B cell (primary cell): Measurements from ENCODE around the gene PPP2R2C. TPM values are rescaled to one million over a fixed set of nuclear protein-coding genes. Genes with fewer than 3 reads are reported as not detected.

Experiments
- ATAC-seq: fragments of 200-7000 bp; cut with Tn5 transposase; one replicate; pipeline ENCODE4 v1.10.0; 2021; ENCODE audit warnings: low read depth, mild to moderate bottlenecking, moderate number of reproducible peaks, moderate library complexity
- CTCF ChIA-PET: fragments of 350-600 bp; sonication (Branson Sonifier 250); formaldehyde crosslinking; loops from one replicate; lab custom pipeline; 2021; ENCODE audit warnings: antibody characterized with exemption, inconsistent platforms; lab: Charles Lee
- POLR2A ChIA-PET: fragments of 350-600 bp; sonication (Branson Sonifier 250); formaldehyde crosslinking; loops from one replicate; lab custom pipeline; 2021; ENCODE audit warnings: antibody characterized with exemption; lab: Charles Lee
- DNase-seq: peaks from one replicate; pipeline ENCODE4 v3.0.0; 2013
- H2AFZ ChIP-seq: 2 replicates; pipeline ENCODE4 v1.6.1; 2012; ENCODE audit warnings: mild to moderate bottlenecking, low read depth, low read length; ENCODE audit not compliant: insufficient read depth, poor library complexity, severe bottlenecking
- H3K27ac ChIP-seq, 2 donors: 1 replicate in 1 of 2; 2 replicates in 1 of 2; pipeline ENCODE4 v1.5.1; 2012 to 2013; ENCODE audit warnings: low read length in 2 of 2, mild to moderate bottlenecking in 2 of 2, moderate library complexity in 1 of 2
- H3K27me3 ChIP-seq, 4 experiments: fragments of 200-600 bp in 1 of 4; sonication (generic) in 1 of 4; replicated peaks in 1 of 4; 1 replicate in 2 of 4; 2 replicates in 2 of 4; pipeline versions ENCODE4 v1.6.1 to v1.7.0; 2013 to 2016; ENCODE audit warnings: low read length in 3 of 4, mild to moderate bottlenecking in 2 of 4, mixed read lengths in 1 of 4, moderate library complexity in 1 of 4; ENCODE audit not compliant: insufficient read depth in 4 of 4, control insufficient read depth in 3 of 4; ENCODE audit errors: control extremely low read depth in 1 of 4
- H3K36me3 ChIP-seq, 2 experiments: replicated peaks in 1 of 2; 1 replicate in 1 of 2; 2 replicates in 1 of 2; pipeline versions ENCODE4 v1.6.1 to v1.7.1; 2013; ENCODE audit warnings: low read length in 1 of 2; ENCODE audit not compliant: insufficient read depth in 2 of 2, control insufficient read depth in 1 of 2; ENCODE audit errors: control extremely low read depth in 1 of 2, extremely low read depth in 1 of 2
- H3K4me1 ChIP-seq, 2 donors: fragments of 200-600 bp in 1 of 2; sonication (generic) in 1 of 2; 1 replicate in 1 of 2; 2 replicates in 1 of 2; pipeline versions ENCODE4 v1.5.1 to v1.6.1; 2013 to 2017; ENCODE audit warnings: low read length in 2 of 2; ENCODE audit not compliant: control insufficient read depth in 2 of 2, insufficient read depth in 2 of 2
- H3K4me2 ChIP-seq: replicated peaks from 2 replicates; pipeline ENCODE3; 2012; ENCODE audit warnings: mild to moderate bottlenecking, low read depth, low read length; ENCODE audit not compliant: poor library complexity, severe bottlenecking
- H3K4me3 ChIP-seq, 5 experiments: fragments of 200-600 bp in 1 of 5; sonication (generic) in 1 of 5; 1 replicate in 3 of 5; 2 replicates in 2 of 5; pipeline versions ENCODE4 v1.5.1 to v1.7.0; 2011 to 2016; ENCODE audit warnings: low read length in 4 of 5, mild to moderate bottlenecking in 4 of 5, low read depth in 2 of 5, control low read depth in 1 of 5, moderate library complexity in 1 of 5; ENCODE audit not compliant: insufficient read depth in 1 of 5; ENCODE audit errors: control extremely low read depth in 1 of 5, extremely low read depth in 1 of 5
- H3K79me2 ChIP-seq: fragments of 200-600 bp; sonication (generic); one replicate; pipeline ENCODE4 v1.6.0; 2016; ENCODE audit warnings: low read length; ENCODE audit not compliant: control insufficient read depth, insufficient read depth
- H3K9ac ChIP-seq: fragments of 200-600 bp; sonication (generic); 2 replicates; pipeline ENCODE4 v1.6.1; 2017; ENCODE audit warnings: mild to moderate bottlenecking, low read length, moderate library complexity
- H3K9me3 ChIP-seq, 3 donors: one replicate each; pipeline versions ENCODE4 v1.6.1 to v1.7.1; 2013; ENCODE audit warnings: low read length in 2 of 3; ENCODE audit not compliant: control insufficient read depth in 2 of 3, insufficient read depth in 1 of 3; ENCODE audit errors: control extremely low read depth in 1 of 3
- H4K20me1 ChIP-seq: 2 replicates; pipeline ENCODE4 v1.6.0; 2012; ENCODE audit warnings: mild to moderate bottlenecking, low read length; ENCODE audit not compliant: insufficient read depth, control insufficient read depth, poor library complexity, severe bottlenecking
- H3K27ac Mint-ChIP-seq: one replicate; pipeline ENCODE4 v1.8.0; 2021; ENCODE audit warnings: mixed read lengths
- H3K27me3 Mint-ChIP-seq: one replicate; pipeline ENCODE4 v1.8.0; 2021; ENCODE audit warnings: mixed read lengths
- H3K4me1 Mint-ChIP-seq: one replicate; pipeline ENCODE4 v1.8.0; 2021; ENCODE audit warnings: mixed read lengths
- H3K4me3 Mint-ChIP-seq: one replicate; pipeline ENCODE4 v1.8.0; 2021; ENCODE audit warnings: mixed read lengths
- H3K9me3 Mint-ChIP-seq: one replicate; pipeline ENCODE4 v1.8.0; 2022; ENCODE audit warnings: mixed read lengths; ENCODE audit not compliant: insufficient read depth
- CTCF ChIP-seq: fragments of 200-600 bp; IDR thresholded peaks from one replicate; pipeline ENCODE4 v1.8.0; 2022; ENCODE audit warnings: antibody characterized with exemption, mild to moderate bottlenecking
- EZH2 ChIP-seq: IDR thresholded peaks from 2 replicates; pipeline ENCODE4 v1.6.1; 2012; ENCODE audit warnings: borderline replicate concordance, low read depth, mild to moderate bottlenecking, moderate library complexity, low read length; ENCODE audit not compliant: insufficient read depth, poor library complexity, severe bottlenecking
- WGBS: methylation state at CpG from one replicate; pipeline ENCODE4 v1.1.5; 2013; ENCODE audit warnings: missing lambda C conversion rate; ENCODE audit not compliant: insufficient coverage; 5-methylcytosine and 5-hydroxymethylcytosine counted together
- intact Hi-C: fragments of 100-400 bp; cut with micrococcal nuclease; formaldehyde crosslinking; loops from one replicate; pipeline ENCODE4 v1.10.0; 2022
- polyA plus RNA-seq: library from polyadenylated mRNA; depleted of rRNA; stranded (reverse); fragments of >200 nt; gene quantifications from 2 replicates; pipeline ENCODE4 v1.2.3, GENCODE V29; 2012
- total RNA-seq, 2 donors: library from RNA; stranded (reverse); fragments of 120-200 nt in 1 of 2; gene quantifications; 1 replicate in 1 of 2; 2 replicates in 1 of 2; pipeline versions ENCODE4 v1.2.3 to v1.2.4, GENCODE V29; 2013 to 2022

PPP2R2C gene
- total and polyA plus RNA-seq, 2 donors (not counting 1 experiment from before 2014, with no cell fraction given) = not detected

- Histone ChIP-seq H3K27ac (no peak overlapping the region), H3K9ac (no peak overlapping the region), H3K27me3 (peaks cover 0 to 4% (median 0%) of the 10 kb centered on the region in 4 experiments), H3K79me2 (no peaks in the 10 kb centered on the region), H3K36me3 (no peaks in the 10 kb centered on the region), H3K4me1 (no peaks in the 10 kb centered on the region), H4K20me1 (no peaks in the 10 kb centered on the region), H2AFZ (no peak overlapping the region), H3K4me2 (no peak overlapping the region), H3K4me3 (no peak overlapping the region), H3K9me3 (no peaks in the 10 kb centered on the region)
- TF ChIP-seq CTCF (no peak), EZH2 (no peak)
- no peak for DNase-seq
- ChIA-PET CTCF (no interaction called here), POLR2A (no interaction called here)
- no peaks in the 10 kb centered on the region for H3K4me1 Mint-ChIP-seq
- WGBS = 68% methylated on average over 3 of the region's 10 CpGs
- intact Hi-C loops = no loop called here
- no peak overlapping the region for H3K27ac Mint-ChIP-seq
- H3K4me3 Mint-ChIP-seq = no peak overlapping the region
- no peak for ATAC-seq
- H3K27me3 Mint-ChIP-seq = peaks cover 30% of the 10 kb centered on the region
- no peaks in the 10 kb centered on the region for H3K9me3 Mint-ChIP-seq
Measured at GRCh38 chr4:6383009-6383404, 89.4 kb downstream of the PPP2R2C start.

GRCh38 chr4:6381571-6382123, 90.8 kb downstream of the PPP2R2C start:
- H3K4me2 ChIP-seq = no peak overlapping the region
- no peak overlapping the region for H3K4me3 Mint-ChIP-seq
- no peaks in the 10 kb centered on the region for H3K9me3 Mint-ChIP-seq
- H3K4me3 ChIP-seq = no peak overlapping the region
- ChIA-PET CTCF (interaction anchor here (0.7 kb wide), 1 partner anchor 18 kb away, joined by 3 read pairs; no protein-coding TSS in a partner anchor), POLR2A (no interaction called here)
- intact Hi-C loops = no loop called here
- WGBS = 87% methylated on average over 3 of the region's 4 CpGs
- H3K27me3 Mint-ChIP-seq = peaks cover 33% of the 10 kb centered on the region
- no peaks in the 10 kb centered on the region for H3K79me2 ChIP-seq
- H3K27ac Mint-ChIP-seq = no peak overlapping the region
- no peaks in the 10 kb centered on the region for H3K4me1 ChIP-seq
- no peak overlapping the region for H3K9ac ChIP-seq
- H3K36me3 ChIP-seq = no peaks in the 10 kb centered on the region
- TF ChIP-seq CTCF (no peak), EZH2 (no peak)
- ATAC-seq (no peak), DNase-seq (no peak)
- no peaks in the 10 kb centered on the region for H3K9me3 ChIP-seq
- no peaks in the 10 kb centered on the region for H4K20me1 ChIP-seq
- H3K27me3 ChIP-seq = peaks cover 0 to 4% (median 0%) of the 10 kb centered on the region in 4 experiments
- H3K27ac ChIP-seq = no peak overlapping the region
- H2AFZ ChIP-seq = no peak overlapping the region
- no peaks in the 10 kb centered on the region for H3K4me1 Mint-ChIP-seq
